HG03575 (cell line): ENCODE data around the gene SLC28A2.
"Not testable (repeated sequence)": the region's sequence is repeated elsewhere in the genome, so short reads cannot be mapped to it uniquely, and the experiment has no call there.

Experiments used
- ATAC-seq: cut with Tn5 transposase; IDR thresholded peaks from one replicate; pipeline ENCODE4 v1.9.1; 2021; ENCODE audit not compliant: unreplicated experiment, insufficient number of reproducible peaks, low FRiP score; ENCODE audit errors: extremely low read depth

The SLC28A2 gene

GRCh38 chr15:45314117-45314516 lies 62.1 kb downstream of the SLC28A2 start:
- not testable (repeated sequence) for ATAC-seq

GRCh38 chr15:45314960-45315359 lies 62.9 kb downstream of the SLC28A2 start:
- no peak for ATAC-seq

DNA sequence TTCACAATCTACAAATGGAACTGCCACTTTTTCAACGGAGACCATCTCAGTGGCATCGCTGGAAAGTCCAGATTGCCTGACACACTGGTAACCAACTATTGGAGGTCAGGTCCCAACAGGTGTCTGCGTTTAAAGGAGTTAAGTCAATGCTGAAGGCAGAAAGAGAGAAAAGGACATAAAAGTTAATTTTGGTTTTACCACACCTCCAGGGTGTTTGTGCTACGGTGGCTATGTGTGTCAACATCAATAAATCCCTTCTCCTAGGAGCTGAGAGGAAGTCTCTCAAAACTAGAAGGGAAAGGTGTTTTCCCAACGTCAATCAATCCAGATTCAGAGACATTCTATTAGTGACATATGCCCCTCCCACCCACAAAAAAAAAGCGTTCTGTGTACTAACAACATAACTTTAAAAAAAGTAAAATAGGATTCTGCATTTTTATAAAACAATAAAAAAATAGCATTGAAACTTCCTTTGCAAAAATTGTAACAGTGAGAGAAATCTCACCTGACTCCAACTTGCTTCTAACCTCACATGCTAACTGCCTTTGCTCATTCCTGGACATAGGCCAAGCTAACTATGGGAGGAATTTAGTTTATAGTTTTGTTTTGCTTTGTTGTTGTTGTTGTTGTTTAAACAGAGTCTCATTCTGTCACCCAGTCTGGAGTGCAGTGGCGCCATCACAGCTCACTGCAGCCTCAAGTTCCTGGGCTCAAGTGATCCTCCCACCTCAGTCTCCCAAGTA lies 67.6 kb downstream of the SLC28A2 start:
- no peak for ATAC-seq

GRCh38 chr15:45320581-45321205 lies 68.7 kb downstream of the SLC28A2 start:
- ATAC-seq: no peak

DNA sequence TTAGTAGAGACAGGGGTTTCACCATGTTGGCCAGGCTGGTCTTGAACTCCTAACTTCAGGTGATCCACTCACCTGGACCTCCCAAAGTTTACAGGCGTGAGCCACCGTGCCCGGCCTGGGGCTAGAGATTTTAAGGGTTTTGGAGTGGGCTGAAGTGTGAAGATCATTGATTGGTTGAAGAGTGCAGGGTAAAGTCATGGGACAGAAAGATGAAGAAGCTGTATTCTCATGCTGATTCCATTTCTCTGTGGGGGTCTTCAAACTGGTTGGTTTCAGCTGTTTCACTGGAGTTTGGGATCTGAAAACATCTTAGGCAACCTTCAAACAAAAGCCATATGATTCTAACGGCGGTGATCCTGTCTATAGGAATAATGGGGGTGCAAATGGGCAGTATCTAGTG lies 74.2 kb downstream of the SLC28A2 start:
- no peak for ATAC-seq

GRCh38 chr15:45326741-45327140 lies 74.7 kb downstream of the SLC28A2 start:
- no peak for ATAC-seq
